HG03095 (cell line): Measurements from ENCODE around the gene POLG.

ENCODE experiments used
- ATAC-seq: cut with Tn5 transposase; IDR thresholded peaks from one replicate; pipeline ENCODE4 v1.9.1; 2021; ENCODE audit warnings: moderate library complexity; ENCODE audit not compliant: unreplicated experiment

The POLG gene

DNA sequence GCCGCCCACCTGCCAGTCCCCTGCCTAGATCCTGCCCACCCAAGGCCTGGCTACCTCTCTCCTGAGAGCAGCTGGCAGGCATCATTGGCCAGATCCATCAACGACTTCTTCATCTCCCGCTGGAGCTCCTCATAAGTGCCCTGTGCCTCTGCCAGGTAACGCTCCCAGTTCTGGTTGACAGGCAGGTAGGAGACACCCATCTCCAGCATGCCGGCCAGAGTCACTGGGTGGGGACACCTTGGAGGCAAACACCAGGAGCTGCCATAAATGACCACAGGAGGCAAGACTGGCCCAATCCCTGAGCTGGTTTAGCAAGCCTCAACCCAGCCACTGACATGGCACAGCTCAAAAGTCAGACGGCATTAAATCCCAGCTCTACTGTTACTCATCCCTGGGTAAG lies 7.5 kb downstream of the POLG start:
- ATAC-seq = no peak

- ATAC-seq = no peak
Observed at GRCh38 chr15:89326316-89326715, 8.3 kb downstream of the POLG start.

DNA sequence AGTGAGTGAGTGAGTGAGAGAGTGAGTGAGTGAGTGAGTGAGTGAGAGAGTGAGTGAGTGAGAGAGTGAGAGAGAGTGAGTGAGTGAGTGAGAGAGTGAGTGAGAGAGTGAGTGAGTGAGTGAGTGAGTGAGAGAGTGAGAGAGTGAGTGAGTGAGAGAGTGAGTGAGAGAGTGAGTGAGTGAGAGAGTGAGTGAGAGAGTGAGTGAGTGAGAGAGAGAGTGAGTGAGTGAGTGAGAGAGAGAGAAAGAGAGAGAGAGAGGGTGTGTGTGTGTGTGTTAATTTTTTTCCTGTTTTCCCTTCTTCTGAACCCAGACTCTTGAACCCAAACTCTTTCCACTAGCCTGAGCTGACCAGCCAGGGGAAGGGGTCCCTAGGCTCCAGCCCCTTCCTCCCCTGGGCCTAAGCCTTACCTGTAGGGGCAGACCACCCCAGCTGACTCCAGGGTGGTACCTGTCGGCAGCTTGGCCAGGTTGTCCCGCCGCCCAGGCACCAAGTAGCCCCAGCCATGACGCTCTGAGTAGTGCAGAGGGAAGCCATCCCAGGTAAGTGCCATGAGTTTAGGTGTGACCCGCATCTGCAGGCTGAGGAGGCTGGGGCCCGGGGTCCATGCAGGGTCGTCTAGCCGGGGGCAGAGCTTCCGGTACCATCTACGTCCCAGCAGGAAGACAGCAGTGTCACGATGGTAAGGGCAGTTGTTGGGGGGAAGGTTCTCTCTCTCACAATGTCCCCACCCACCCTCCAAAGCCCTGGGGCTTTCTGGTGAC lies 9.4 kb downstream of the POLG start:
- ATAC-seq = no peak

DNA sequence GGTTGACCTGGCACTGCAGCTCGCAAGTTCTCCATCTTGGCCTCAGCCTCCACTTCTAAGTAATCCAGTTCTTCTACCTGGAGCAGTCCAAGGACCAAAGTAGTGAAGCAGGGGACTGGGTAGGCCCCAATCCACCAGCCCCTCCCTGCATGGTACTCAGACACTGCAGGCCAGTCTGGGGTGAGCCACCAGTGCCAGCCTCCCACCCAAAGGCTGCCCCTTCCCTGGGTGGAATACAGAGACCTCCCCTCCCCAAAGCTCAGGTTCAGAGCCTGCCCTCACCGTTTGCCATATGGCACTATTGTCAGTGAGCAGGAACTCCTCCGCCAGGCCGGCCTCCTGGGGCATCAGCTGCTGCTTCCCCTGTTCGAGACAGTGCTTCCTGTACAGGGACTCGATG lies 10.8 kb downstream of the POLG start:
- no peak for ATAC-seq

DNA sequence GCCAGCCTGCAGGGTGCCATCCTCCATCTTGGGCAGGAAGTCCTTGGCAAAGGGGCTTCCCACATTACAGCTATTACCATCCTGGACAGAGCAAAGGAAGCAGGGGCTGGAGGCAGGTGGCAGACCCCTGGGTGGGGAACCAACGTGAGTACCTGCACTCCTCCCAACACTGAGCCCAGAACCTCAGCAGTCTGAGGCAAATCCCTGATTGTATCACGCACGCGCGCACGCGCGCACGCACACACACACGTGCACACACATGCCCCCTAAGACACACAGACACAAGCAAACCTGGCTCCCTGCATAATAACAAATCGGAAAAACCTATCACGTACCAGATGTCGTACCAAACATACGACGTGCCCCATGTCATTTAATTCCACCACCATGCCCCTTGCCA lies 11.8 kb downstream of the POLG start:
- no peak for ATAC-seq

DNA sequence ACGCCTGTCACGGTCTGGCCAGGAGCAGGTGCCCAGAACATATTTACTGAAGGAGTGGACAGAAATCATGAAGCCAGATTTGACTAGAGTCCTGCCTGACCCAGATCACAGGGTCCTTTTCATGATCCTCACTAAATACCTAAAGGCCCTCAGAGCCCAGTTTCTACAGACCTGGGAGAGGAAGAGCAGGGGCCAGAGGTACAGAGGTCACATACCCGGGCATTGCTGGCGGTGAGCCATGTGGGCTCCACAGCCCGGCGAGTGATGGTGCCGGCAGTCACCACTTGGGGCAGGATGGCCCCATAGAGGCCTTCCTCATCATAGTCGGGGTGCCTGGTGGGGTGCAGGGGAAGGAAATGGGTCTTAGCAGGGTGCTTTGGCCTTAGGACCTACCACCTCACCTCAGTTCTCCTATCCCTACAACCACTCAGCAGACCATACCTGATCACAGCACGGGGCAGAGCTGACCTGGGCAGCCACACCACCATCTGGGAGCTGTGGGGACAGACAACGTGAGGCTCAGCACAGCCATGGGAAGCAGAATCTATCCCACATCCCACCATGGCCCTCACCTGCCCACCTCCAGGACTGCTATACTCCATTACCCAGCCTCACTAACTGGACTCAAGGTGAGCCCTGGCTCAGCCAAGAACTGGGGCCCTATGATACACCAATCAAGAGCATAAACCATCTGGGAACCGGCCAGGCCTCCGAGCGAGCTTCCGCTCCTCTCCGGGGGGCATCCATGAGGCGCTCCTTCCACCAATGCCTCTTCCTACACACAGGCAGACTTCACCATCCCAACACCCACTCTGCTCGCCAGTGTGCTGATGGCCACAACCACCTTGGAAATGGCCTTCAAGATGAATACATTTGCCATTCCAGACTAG lies 12.9 kb downstream of the POLG start:
- ATAC-seq = no peak

DNA sequence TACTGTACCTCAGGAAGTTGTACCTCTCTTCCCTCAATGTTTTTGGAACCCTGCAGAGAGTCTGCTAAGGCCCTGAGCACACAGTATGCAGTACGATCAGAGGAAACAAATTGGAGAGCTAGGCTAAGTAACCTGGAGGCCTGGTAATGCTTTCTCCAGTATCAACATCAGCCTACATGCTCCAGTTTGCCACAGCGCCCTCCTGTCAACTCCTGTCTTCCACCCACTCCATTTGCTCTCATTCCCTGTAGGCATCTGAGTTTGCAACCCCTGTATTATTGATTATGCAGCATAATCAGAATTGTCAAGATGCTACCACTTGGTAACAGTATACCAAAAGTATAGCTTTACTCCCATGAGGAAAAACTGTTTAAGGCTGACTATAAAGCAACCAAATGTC lies 14.4 kb downstream of the POLG start:
- no peak for ATAC-seq

DNA sequence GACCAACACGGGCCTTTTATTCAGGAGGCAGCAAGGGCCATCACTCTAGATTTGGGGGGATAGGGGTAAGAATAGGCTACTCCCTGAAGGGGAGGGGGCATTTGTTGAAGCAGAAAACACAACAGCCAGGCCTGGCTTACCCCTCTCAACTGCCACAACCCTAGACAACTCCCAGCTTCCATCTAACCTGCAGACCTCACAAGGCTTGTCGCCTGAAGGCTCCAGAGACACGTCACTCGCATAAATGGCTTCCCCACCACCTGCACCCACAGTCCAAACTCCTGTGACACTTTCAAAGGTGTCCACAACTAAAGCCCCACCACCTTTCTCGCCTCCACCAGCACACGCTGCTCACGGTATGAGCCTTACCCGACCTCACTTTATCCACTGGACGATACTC lies 14.9 kb downstream of the POLG start:
- ATAC-seq = no peak

DNA sequence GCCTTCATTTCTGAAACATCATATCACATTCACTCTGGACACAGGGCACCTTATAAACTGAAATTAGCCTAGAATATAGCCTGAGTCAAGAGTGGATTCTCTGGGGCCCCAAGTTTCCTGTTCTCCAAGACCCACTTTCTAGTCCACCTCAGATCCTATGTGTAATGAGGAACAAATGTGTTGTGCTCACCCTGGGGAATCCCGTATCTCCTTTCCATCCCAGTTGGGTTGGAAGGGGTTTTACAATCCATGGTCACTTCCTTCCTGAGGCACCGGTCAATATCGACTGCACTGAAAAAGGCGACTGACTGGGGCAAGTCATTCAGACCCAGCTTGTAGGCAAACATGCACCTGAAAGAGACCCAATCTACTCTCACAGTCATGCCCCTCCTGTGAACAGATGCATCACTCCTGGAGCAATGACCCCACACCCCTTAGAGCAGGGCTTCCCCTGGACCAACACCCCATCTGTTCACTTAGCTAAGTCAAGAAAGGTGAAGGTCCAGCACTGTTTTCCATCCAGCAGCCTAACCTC lies 17.4 kb downstream of the POLG start:
- ATAC-seq = no peak

GRCh38 chr15:89316504-89316903 lies 18.1 kb downstream of the POLG start:
- no peak for ATAC-seq

DNA sequence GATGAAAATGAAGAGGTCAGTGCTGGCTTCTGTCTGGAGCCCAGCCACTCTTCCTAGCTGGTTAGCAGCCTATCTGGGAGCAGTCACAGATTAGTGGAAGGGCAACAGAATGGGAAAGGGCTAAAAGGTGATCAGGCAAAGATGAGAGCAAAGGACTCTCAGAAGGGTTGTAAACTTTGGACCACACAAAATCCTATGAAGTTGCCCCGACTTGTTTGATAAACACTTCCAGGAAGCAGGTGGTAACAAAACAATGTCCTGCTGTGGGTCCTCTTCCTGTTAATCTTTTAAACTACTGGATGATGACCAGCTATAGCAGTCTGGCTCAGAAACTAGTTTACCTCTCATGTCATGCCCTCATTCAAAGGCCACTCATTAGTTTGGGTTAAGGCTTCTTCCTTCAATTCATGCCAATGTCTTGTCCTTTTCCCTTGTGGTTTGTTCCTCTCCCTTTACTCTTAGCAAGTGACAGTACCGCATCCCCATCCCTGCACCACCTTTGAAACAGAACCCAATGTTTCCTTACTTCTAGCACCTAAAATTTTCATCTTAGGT lies 19.2 kb downstream of the POLG start:
- no peak for ATAC-seq

DNA sequence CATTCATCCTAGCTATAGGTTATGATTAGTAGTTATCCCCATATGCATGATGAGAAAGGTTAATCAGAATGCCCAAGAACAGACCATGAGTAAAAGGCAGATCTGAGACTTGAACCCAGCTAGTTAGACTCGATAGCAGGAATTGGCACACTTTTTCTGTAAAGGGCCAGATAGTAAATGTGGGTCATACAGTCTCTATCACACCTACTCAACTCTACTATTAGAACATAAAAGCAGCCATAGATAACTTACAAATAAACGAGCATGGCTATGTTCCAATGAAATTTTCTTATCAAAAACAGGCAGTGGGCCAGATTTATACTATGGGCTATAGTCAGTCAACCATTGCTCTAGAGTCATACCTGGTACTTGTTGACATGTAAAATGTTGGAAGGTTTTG lies 24.6 kb downstream of the POLG start:
- no peak for ATAC-seq

DNA sequence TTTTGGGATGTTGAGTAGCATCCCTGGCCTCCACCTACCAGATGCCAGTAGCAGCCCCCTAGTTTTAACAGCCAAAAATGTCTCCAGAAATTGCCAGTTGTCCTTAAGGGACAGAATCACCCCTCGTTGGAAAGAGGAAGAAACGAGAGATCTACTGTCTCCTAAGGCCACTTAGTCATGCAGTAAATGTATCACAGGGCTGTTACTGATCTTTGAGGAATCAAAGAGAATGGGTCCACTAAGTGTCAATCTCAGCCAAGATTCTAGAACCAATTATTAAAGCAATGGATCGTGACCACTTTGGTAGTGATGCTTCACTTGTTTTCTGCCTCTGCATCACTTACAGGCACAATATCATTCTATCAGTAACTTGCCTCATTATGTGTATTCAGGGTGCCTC lies 26.4 kb downstream of the POLG start:
- no peak for ATAC-seq

- ATAC-seq = no peak
Observed at GRCh38 chr15:89307791-89308190, 26.8 kb downstream of the POLG start.

GRCh38 chr15:89307046-89307587 lies 27.5 kb downstream of the POLG start:
- ATAC-seq = no peak

DNA sequence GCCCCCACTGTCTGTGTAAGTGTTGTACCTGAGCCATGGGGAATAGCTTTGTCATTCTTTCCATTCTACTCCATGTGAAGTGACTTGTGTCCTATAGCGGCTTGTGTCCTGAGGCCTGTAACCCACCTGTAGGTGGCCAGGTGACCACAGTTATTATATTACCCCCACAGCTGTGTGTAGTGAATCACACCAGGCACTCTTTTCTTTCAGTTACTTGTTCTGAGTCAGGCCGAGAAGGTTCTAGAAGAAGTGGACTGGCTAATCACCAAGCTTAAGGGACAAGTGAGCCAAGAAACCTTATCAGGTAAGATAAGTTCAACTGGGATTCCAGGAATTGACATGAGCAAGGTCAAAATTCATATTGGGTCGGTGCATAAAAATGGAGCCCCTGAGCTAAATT lies 29.2 kb downstream of the POLG start:
- ATAC-seq = no peak

DNA sequence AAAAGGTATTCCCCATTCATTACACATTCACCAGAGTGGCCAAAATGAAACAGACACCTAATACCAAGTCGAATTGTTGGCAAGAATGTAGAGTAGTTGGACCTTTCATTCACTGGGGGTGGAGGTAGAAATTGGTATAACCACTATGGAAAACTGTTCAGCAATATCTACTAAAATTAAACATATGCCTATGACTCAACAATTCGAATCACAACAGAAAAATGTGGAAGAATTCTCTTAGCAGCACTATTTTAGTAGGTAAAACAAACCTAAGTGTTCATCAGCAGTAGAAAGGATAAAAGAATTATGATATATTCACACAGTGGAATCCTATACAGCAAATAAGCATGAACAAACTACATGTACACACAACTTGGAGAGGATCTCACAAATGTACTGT lies 30.6 kb downstream of the POLG start:
- ATAC-seq = no peak

DNA sequence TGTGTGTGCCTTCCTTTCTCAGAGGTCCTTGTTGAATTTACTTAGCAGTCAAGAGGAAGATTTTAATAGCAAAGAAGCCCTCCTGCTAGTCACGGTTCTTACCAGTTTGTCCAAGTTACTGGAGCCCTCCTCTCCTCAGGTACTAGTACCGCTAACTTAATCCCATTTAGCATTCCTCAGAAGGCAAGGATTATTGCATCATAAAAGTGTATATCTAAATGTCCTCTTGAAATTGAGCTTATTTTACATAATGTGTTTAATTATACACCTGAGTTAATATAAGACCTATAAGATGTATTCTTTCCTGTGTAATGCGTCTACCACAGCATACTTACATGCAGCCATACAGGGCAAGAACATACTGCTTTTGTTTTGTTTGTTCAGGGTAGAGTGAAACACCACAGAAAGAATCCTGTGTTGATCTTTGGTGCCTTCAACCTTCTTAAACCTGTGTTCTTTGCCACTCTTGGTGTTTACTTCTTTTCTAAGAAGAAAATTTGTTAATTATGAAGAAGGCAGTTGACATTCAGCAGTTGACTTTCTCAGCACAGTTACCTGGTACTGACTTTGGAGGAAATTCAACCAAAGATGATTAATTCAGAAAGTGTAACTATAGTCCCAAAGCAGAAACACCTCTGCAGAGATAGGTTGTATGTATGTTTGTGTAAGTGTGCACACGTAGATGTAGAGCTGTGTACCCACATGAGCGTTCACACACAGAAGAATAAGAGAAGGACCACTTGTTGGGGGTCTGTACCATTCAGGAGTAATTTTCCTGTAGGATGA lies 33.1 kb downstream of the POLG start:
- no peak for ATAC-seq

DNA sequence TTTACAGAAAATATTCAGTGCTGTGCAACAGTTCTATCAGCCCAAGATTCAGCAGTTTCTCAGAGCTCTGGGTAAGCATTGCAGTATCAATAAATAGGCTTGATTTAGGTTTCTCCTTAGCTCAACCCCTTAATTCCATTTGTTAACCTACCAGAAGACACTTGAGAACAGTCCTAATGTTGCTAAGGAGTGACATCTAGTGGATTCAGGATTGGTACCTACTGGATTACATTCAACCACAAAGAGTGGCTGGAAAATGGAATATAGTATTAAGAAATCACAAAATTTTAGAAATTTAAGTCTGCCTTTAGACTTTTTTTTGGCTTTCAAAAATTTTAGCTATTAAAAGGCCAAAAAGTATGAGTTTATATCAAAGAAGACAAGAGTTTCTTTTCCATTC lies 34.7 kb downstream of the POLG start:
- no peak for ATAC-seq

DNA sequence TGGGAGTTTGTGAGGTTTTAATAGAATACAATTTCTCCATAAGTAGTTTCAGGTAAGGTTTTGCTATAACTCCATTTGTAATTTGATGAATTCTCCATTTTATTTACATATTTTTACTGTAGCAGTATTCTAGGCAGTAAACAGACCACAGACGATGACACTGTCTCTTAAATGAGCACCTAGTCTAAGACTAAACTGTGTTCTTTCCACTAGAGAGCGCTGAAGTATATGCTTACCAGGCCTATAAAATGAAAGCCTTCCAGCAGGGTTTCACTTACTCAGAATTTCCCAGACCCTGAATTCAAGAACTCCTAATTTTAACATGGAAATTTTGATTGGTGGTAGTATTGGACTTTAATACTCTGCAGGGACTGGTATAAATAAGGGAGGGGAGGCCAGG lies 41.6 kb downstream of the POLG start:
- no peak for ATAC-seq
